K562 (cell line): ENCODE data around the gene PIP5K1B. TPM values are rescaled to one million over a fixed set of nuclear protein-coding genes. Genes with fewer than 3 reads are reported as not detected.

Experiments used
- ATAC-seq: fragments of 200-7000 bp; cut with Tn5 transposase; 3 replicates; pipeline ENCODE4 v1.9.1; 2020; ENCODE audit warnings: moderate library complexity
- BruUV-seq: library from RNA; stranded (reverse); fragments of 400-500 nt; replicated peaks from 2 replicates; lab custom pipeline; 2021; lab: Mats Ljungman, UMichigan
- CTCF ChIA-PET: fragments of 300-600 bp; formaldehyde crosslinking; extraction: SDS; loops from one replicate; lab custom pipeline; 2021; ENCODE audit warnings: low intra/inter-chr PET ratio; lab: Yijun Ruan, JAX
- POLR2A ChIA-PET: fragments of 300-600, 350-650 bp; sonication (Branson Sonifier 250); formaldehyde crosslinking; extraction: SDS; loops from one replicate; lab custom pipeline; 2021; ENCODE audit warnings: antibody characterized with exemption, inconsistent platforms; lab: Yijun Ruan, JAX
- DNase-seq, 4 experiments: peaks; one replicate each; pipeline versions ENCODE4 v3.0.0 to v3.0.0-alpha.2; 2011 to 2018; ENCODE audit warnings: low spot score in 3 of 4, mixed read lengths in 3 of 4; ENCODE audit errors: extremely low read depth in 1 of 4
- FAIRE-seq: peaks from 2 replicates; lab custom pipeline; 2011; peaks lifted over from hg19 to GRCh38; lab: Jason Lieb, UNC
- H2AFZ ChIP-seq: 2 replicates; pipeline ENCODE4 v1.6.0; 2011; ENCODE audit warnings: low read depth, low read length, control low read depth, inconsistent platforms
- H3K27ac ChIP-seq: fragments of 200-600 bp; 3 replicates; pipeline ENCODE4 v1.8.0; 2011; ENCODE audit warnings: low read depth, mild to moderate bottlenecking, control low read depth, inconsistent platforms, low read length, moderate library complexity, mixed read lengths; ENCODE audit errors: extremely low read depth
- H3K27me3 ChIP-seq, 2 experiments: fragments of 300-600 bp in 1 of 2; 2 replicates in 1 of 2; 3 replicates in 1 of 2; pipeline versions ENCODE4 v1.6.0 to v1.8.0; 2011; ENCODE audit warnings: inconsistent platforms in 2 of 2, low read length in 2 of 2, mild to moderate bottlenecking in 1 of 2, mixed read lengths in 1 of 2, moderate library complexity in 1 of 2; ENCODE audit not compliant: control insufficient read depth in 2 of 2, insufficient read depth in 2 of 2
- H3K36me3 ChIP-seq: fragments of 300-600 bp; 3 replicates; pipeline ENCODE4 v1.8.0; 2011; ENCODE audit warnings: mild to moderate bottlenecking, low read length, inconsistent platforms; ENCODE audit not compliant: control insufficient read depth, insufficient read depth
- H3K4me1 ChIP-seq, 2 experiments: fragments of 200-600 bp in 1 of 2; replicated peaks in 1 of 2; 2 replicates in 1 of 2; 3 replicates in 1 of 2; pipeline versions ENCODE4 v1.5.1 to v1.8.0; 2011; ENCODE audit warnings: inconsistent platforms in 2 of 2, low read length in 2 of 2, mild to moderate bottlenecking in 1 of 2, mixed read lengths in 1 of 2, moderate library complexity in 1 of 2; ENCODE audit not compliant: control insufficient read depth in 2 of 2, insufficient read depth in 2 of 2
- H3K4me2 ChIP-seq: 2 replicates; pipeline ENCODE4 v1.6.1; 2011; ENCODE audit warnings: low read length, control low read depth, inconsistent platforms, mixed read lengths; ENCODE audit not compliant: insufficient read depth
- H3K4me3 ChIP-seq: fragments of 200-600 bp; sonication (generic), shearing (Covaris generic); 2 replicates; pipeline ENCODE4 v1.5.1; 2016; ENCODE audit warnings: control low read depth, inconsistent platforms
- H3K79me2 ChIP-seq: fragments of 200-600 bp; 3 replicates; pipeline ENCODE4 v1.8.0; 2011; ENCODE audit warnings: low read length, inconsistent platforms; ENCODE audit not compliant: control insufficient read depth, insufficient read depth
- H3K9ac ChIP-seq, 2 experiments: 2 replicates each; pipeline versions ENCODE4 v1.6.0 to v1.6.1; 2011; ENCODE audit warnings: low read depth in 2 of 2, low read length in 2 of 2, control low read depth in 1 of 2, inconsistent platforms in 1 of 2, mild to moderate bottlenecking in 1 of 2, mixed read lengths in 1 of 2; ENCODE audit not compliant: insufficient read depth in 1 of 2
- H3K9me1 ChIP-seq: one replicate; pipeline ENCODE4 v1.6.0; 2011; ENCODE audit warnings: inconsistent platforms, mild to moderate bottlenecking, low read length, moderate library complexity; ENCODE audit not compliant: control insufficient read depth, insufficient read depth
- H3K9me3 ChIP-seq: replicated peaks from 2 replicates; pipeline ENCODE4 v1.5.1; 2011; ENCODE audit warnings: low read depth, low read length, inconsistent platforms; ENCODE audit not compliant: control insufficient read depth, insufficient read depth
- H4K20me1 ChIP-seq: replicated peaks from 2 replicates; pipeline ENCODE4 v1.6.1; 2011; ENCODE audit warnings: low read length, inconsistent platforms, mixed read lengths; ENCODE audit not compliant: control insufficient read depth, insufficient read depth
- BACH1 ChIP-seq: fragments of 200-800 bp; sonication (Bioruptor generic); IDR thresholded peaks from 2 replicates; pipeline ENCODE4 v1.6.1; 2016; ENCODE audit warnings: missing genetic modification characterization, missing compliant biosample characterization
- FOXA1 ChIP-seq: fragments of 450-650 bp; IDR thresholded peaks from 2 replicates; pipeline ENCODE4 v1.6.1; 2016; ENCODE audit warnings: mild to moderate bottlenecking, borderline replicate concordance
- HDAC6 ChIP-seq: IDR thresholded peaks from 2 replicates; pipeline ENCODE4 v1.6.1; 2012; ENCODE audit warnings: low read depth, mild to moderate bottlenecking, control low read depth, inconsistent platforms, low read length, moderate library complexity
- NCOA2 ChIP-seq, 2 experiments: fragments of 450-650 bp; IDR thresholded peaks; 2 replicates each; pipeline ENCODE4 v1.6.1; 2018; ENCODE audit warnings: mild to moderate bottlenecking in 2 of 2, moderate library complexity in 1 of 2; ENCODE audit not compliant: partially characterized antibody in 2 of 2
- PURB ChIP-seq: sonication (generic); formaldehyde crosslinking; IDR thresholded peaks from 2 replicates; pipeline ENCODE4 v1.9.0; 2021; ENCODE audit warnings: low read depth, mild to moderate bottlenecking, missing genetic modification reagents
- SMAD3 ChIP-seq: fragments of 450-650 bp; formaldehyde crosslinking; conservative IDR thresholded peaks from 2 replicates; pipeline ENCODE4 v1.4.0; 2020; ENCODE audit warnings: mild to moderate bottlenecking
- SPI1 ChIP-seq: IDR thresholded peaks from 2 replicates; pipeline ENCODE4 v1.6.1; 2011; ENCODE audit warnings: low read depth, low read length, control low read depth, borderline replicate concordance
- WGBS: fragments of 100-300 bp; shearing (Covaris generic); methylation state at CpG from one replicate; pipeline ENCODE4 v1.1.6; 2016; ENCODE audit warnings: low coverage, mixed read lengths; ENCODE audit not compliant: insufficient coverage; ENCODE audit errors: missing lambda C conversion rate; 5-methylcytosine and 5-hydroxymethylcytosine counted together
- in situ Hi-C: fragments of 300-500 bp; cut with MboI; formaldehyde crosslinking; loops from 4 replicates; pipeline ENCODE4 v1.15.0; 2018; ENCODE audit warnings: inconsistent platforms, mixed read lengths
- intact Hi-C: fragments of 100-400 bp; cut with micrococcal nuclease; formaldehyde crosslinking; loops from 2 replicates; pipeline ENCODE4 v1.14.2; 2022
- polyA plus RNA-seq, 8 experiments: library from polyadenylated mRNA; depleted of rRNA in 4 of 8; stranded (reverse) in 5 of 8; unstranded in 3 of 8; fragments of >200 nt; fragmentation: Nextera tagmentation in 2 of 8; fragmentation: Illumina TruSeq in 1 of 8; extraction: Ambion mirVana in 2 of 8; extraction: Trizol in 1 of 8; gene quantifications; 2 replicates each; pipeline versions ENCODE4 v1.2.1 to v1.2.3, GENCODE V29; 2011 to 2014; ENCODE audit warnings: inconsistent platforms in 1 of 8, missing spikeins in 1 of 8
- total RNA-seq, 7 experiments: library from RNA; depleted of rRNA in 6 of 7; stranded (reverse); fragments of >200 nt in 6 of 7; fragmentation: Illumina TruSeq in 2 of 7; extraction: Trizol in 2 of 7; gene quantifications; 2 replicates each; pipeline versions ENCODE4 v1.2.1 to v1.2.3, GENCODE V29; 2011 to 2021; ENCODE audit warnings: low replicate concordance in 1 of 7
- TF ChIP-seq, protein P1 (sequence below): fragments of 450-650 bp; formaldehyde crosslinking; IDR thresholded peaks from 2 replicates; pipeline ENCODE4 v1.4.0; 2022; ENCODE audit warnings: missing genetic modification characterization

Gene PIP5K1B
- total and polyA plus RNA-seq, 9 of the 15 experiments (the other 6 are each of a cell fraction or from before 2014, with no cell fraction given), result 3.1 to 12.9 (median 7.4) TPM

DNA sequence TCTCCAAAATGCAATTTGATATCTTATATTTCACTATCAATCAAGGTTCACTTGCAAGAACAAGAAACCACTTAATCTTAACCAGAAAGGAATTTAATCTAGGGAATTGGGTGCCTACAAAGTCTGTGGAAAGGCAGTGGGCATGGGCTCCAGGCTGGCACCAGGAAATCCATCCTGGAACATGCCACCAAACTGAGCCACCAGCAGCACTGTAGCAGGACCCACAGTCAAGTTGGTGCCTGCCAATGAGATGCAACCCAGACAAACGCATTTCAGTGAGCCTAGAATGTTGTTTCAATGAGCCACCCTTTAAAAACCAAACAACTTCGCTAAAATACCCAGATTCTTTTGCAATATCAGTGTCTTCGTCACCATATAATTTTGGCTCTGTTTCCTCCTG lies 237.8 kb downstream of the PIP5K1B start:
- FAIRE-seq, result no peak

More for the DNA sequence above, 237.8 kb downstream of the PIP5K1B start:
- H3K27me3 ChIP-seq, result no peaks in the 10 kb centered on the region
- H3K4me1 ChIP-seq, result peaks cover 0 to 3% of the 10 kb centered on the region in 2 experiments; a peak in 2 of 5 replicates
- no peaks in the 10 kb centered on the region for H3K79me2 ChIP-seq
- no peaks in the 10 kb centered on the region for H3K9me3 ChIP-seq
- BruUV-seq, result no TSS peak
- intact Hi-C loops (no loop called here), in situ Hi-C loops (no loop called here)
- ChIA-PET CTCF (no interaction called here), POLR2A (no interaction called here)
- no peaks in the 10 kb centered on the region for H4K20me1 ChIP-seq
- no peaks in the 10 kb centered on the region for H3K9me1 ChIP-seq
- DNase-seq (no peak), ATAC-seq (no peak)
- H2AFZ ChIP-seq, result no peak overlapping the region
- 61% methylated on average over 3 of the region's 3 CpGs for WGBS
- no peak overlapping the region for H3K9ac ChIP-seq
- H3K4me2 ChIP-seq, result no peak overlapping the region
- TF ChIP-seq HDAC6, result no peak
- TF ChIP-seq PURB (CRISPR knock-in tag), result no peak
- TF ChIP-seq BACH1 (tag), result no peak
- TF ChIP-seq, protein P1, sequence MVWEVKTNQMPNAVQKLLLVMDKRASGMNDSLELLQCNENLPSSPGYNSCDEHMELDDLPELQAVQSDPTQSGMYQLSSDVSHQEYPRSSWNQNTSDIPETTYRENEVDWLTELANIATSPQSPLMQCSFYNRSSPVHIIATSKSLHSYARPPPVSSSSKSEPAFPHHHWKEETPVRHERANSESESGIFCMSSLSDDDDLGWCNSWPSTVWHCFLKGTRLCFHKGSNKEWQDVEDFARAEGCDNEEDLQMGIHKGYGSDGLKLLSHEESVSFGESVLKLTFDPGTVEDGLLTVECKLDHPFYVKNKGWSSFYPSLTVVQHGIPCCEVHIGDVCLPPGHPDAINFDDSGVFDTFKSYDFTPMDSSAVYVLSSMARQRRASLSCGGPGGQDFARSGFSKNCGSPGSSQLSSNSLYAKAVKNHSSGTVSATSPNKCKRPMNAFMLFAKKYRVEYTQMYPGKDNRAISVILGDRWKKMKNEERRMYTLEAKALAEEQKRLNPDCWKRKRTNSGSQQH (CRISPR knock-in tag), result no peak
- no peak for TF ChIP-seq FOXA1
- no peak for TF ChIP-seq NCOA2 (IDR thresholded peaks at IDR 0.05; ENCODE audit: partially characterized antibody in 2 of 2)
- no peak for TF ChIP-seq SMAD3 (CRISPR knock-in tag)
- no peak for TF ChIP-seq SPI1
- no peak overlapping the region for H3K4me3 ChIP-seq
- H3K27ac ChIP-seq, result no peak overlapping the region
- H3K36me3 ChIP-seq, result peaks cover 3% of the 10 kb centered on the region; the same call in 1 of the 3 replicates
